HL-60 (cell line): ENCODE measurements around the gene SPSB3.

Experiments
- DNase-seq, 2 experiments: peaks; one replicate each; pipeline ENCODE4 v3.0.0-alpha.2; 2010 to 2020; ENCODE audit warnings: low read depth in 1 of 2, low spot score in 1 of 2
- H3K27ac ChIP-seq: fragments of 250-450 bp; sonication (Bioruptor Pico); replicated peaks from 2 replicates; pipeline ENCODE4 v1.5.1; 2020; ENCODE audit warnings: mild to moderate bottlenecking, moderate library complexity
- H3K27me3 ChIP-seq: fragments of 250-450 bp; sonication (Bioruptor Pico); 2 replicates; pipeline ENCODE4 v1.5.1; 2021; ENCODE audit warnings: mild to moderate bottlenecking, moderate library complexity; ENCODE audit not compliant: insufficient read depth, poor library complexity, severe bottlenecking
- H3K4me3 ChIP-seq: replicated peaks from 2 replicates; pipeline ENCODE4 v1.5.1; 2011; ENCODE audit warnings: mild to moderate bottlenecking, control low read depth, low read length; ENCODE audit not compliant: insufficient read depth
- CTCF ChIP-seq: IDR thresholded peaks from one replicate; pipeline ENCODE4 v1.5.1; 2011; ENCODE audit warnings: low read length, control low read depth, inconsistent platforms; ENCODE audit not compliant: insufficient read depth
- GABPA ChIP-seq: IDR thresholded peaks from 2 replicates; pipeline ENCODE4 v1.6.1; 2012; ENCODE audit warnings: low read depth
- POLR2AphosphoS5 ChIP-seq: IDR thresholded peaks from 2 replicates; pipeline ENCODE4 v1.6.1; 2012; ENCODE audit warnings: low read depth
- SPI1 ChIP-seq: IDR thresholded peaks from 2 replicates; pipeline ENCODE4 v1.6.1; 2012; ENCODE audit warnings: low read depth, mild to moderate bottlenecking, borderline replicate concordance
- TF ChIP-seq, protein P1 (sequence below): IDR thresholded peaks from 2 replicates; pipeline ENCODE4 v1.6.1; 2012; ENCODE audit warnings: low read depth; ENCODE audit not compliant: insufficient replicate concordance

The SPSB3 gene

DNA sequence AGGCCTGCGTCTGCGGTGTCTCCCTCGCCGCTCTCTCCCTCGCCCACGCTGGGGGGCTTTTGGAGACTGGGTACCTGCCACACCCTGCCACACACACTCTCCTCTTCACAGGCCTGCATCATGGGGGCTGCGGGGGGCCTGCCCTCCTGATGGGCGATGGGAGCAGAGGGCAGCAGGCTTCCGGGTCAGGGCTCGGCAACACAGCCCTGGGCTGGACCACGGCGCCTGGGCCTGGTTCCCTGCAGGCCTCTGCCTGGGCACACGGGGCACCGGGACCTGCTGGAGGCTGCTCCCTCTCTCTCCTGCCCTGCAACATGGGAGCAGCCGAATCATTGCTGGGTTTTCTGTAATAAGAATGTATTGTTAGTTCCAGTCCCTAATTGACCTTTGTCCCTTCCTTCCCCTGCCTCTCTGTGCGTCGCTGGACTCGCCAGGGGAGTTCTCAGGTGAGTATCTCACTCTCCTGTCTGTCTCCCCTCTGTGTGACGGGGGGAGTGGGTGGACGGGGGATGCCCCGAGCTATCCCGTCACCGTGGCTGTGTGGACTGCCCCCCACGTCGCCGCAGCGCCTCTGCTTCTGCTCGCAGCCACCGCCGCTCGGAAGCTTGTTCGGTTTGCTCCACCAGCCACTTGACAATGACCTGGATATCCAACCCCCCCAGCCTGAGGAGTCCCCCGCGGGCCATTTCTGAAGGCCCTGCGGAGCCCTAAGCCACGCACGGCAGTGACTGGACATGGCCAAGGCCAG lies 24.5 kb downstream of the SPSB3 start:
- Histone ChIP-seq H3K27me3 (no peaks in the 10 kb centered on the region), H3K27ac (no peak overlapping the region), H3K4me3 (no peak overlapping the region)
- DNase-seq, result no peak
- TF ChIP-seq, protein P1, sequence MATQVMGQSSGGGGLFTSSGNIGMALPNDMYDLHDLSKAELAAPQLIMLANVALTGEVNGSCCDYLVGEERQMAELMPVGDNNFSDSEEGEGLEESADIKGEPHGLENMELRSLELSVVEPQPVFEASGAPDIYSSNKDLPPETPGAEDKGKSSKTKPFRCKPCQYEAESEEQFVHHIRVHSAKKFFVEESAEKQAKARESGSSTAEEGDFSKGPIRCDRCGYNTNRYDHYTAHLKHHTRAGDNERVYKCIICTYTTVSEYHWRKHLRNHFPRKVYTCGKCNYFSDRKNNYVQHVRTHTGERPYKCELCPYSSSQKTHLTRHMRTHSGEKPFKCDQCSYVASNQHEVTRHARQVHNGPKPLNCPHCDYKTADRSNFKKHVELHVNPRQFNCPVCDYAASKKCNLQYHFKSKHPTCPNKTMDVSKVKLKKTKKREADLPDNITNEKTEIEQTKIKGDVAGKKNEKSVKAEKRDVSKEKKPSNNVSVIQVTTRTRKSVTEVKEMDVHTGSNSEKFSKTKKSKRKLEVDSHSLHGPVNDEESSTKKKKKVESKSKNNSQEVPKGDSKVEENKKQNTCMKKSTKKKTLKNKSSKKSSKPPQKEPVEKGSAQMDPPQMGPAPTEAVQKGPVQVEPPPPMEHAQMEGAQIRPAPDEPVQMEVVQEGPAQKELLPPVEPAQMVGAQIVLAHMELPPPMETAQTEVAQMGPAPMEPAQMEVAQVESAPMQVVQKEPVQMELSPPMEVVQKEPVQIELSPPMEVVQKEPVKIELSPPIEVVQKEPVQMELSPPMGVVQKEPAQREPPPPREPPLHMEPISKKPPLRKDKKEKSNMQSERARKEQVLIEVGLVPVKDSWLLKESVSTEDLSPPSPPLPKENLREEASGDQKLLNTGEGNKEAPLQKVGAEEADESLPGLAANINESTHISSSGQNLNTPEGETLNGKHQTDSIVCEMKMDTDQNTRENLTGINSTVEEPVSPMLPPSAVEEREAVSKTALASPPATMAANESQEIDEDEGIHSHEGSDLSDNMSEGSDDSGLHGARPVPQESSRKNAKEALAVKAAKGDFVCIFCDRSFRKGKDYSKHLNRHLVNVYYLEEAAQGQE, result no peak
- TF ChIP-seq SPI1 (no peak), CTCF (no peak), GABPA (no peak), POLR2AphosphoS5 (no peak)

DNA sequence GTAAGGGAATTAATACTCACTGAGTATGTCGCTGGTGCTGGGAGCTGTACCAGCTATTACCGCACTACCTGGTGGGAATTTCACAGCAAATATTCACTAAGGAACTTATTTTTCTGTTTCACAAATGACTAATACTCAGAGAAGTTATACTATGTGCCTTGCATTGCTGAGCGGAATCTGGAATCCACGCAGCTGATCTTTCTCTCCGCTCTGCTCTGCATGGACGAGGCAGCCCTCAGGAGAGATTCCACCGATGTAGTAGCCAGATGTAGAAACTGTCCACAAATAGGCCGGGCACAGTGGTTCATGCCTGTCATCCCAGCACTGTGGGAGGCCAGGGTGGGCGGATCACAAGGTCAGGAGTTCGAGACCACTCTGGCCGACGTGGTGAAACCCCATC lies 28.2 kb downstream of the SPSB3 start:
- Histone ChIP-seq H3K4me3 (no peak overlapping the region), H3K27ac (no peak overlapping the region), H3K27me3 (no peaks in the 10 kb centered on the region)
- no peak for DNase-seq
- TF ChIP-seq, protein P1, result no peak
- TF ChIP-seq CTCF (no peak), SPI1 (no peak), POLR2AphosphoS5 (no peak), GABPA (no peak)

DNA sequence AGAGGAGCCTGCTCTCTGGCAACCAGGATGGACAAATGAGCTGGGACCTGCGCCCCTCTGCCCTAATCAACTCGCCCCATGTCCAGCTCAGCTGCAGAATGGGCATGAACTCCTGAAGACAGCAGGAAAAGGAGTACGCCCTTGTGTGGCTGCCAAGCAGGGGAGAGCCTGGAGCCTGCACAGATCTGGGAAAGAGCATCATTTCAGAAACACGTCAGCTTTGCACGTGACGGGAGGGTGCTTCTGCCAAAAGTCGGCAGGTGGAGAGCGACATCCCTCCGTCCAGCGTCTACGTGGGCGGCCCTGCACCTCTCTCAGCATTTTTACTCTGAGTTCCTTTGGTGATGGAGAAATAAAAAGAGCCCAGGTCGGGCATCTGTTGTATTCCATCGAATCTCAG lies 29.5 kb downstream of the SPSB3 start:
- Histone ChIP-seq H3K27ac (no peak overlapping the region), H3K27me3 (no peaks in the 10 kb centered on the region), H3K4me3 (no peak overlapping the region)
- DNase-seq, result no peak
- TF ChIP-seq POLR2AphosphoS5, result no peak
- TF ChIP-seq GABPA, result no peak
- TF ChIP-seq, protein P1, result no peak
- TF ChIP-seq SPI1, result no peak
- no peak for TF ChIP-seq CTCF
